ENCODE results near the gene CCM2.

DNA sequence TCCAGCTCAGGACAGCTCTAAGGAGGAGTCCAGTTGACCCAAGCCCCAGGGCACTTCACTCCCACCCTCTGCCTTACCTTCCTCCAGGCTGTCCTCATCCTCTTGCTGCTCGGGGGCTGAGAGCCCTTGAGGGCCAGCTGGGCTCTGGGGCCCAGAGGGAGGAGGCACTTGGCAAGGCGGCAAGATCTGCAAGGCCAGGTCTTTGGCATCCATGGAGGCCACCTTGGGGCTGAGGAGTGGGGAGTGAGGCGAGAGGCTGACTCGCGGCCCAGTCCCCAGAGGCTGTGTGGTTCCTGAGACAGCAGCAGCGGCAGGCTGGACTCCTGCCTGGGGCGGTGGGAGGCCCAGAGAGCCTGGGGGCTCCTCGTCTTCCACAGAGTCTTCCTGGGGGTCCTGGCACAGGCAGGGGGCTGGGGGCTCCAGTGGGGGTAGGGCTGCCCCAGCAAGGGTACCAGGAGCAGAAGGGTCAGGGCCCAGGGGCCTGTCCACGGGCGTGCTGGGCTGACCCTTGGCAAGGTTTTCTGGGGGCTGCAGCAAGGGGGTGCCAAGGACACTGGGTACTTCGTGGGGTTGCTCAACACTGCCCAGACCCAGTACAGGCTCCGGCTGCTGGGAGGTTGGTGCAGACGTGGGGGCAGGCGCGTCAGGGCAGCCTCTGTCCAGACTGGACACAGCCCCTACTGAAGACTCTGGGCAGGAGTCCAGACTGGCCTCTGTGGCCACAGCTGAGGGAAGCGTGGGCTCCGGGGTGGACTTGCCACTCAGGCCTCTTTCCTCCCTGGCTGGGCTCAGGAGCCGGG is 82.2 kb downstream of the CCM2 start:
- TF ChIP-seq, protein P1, sequence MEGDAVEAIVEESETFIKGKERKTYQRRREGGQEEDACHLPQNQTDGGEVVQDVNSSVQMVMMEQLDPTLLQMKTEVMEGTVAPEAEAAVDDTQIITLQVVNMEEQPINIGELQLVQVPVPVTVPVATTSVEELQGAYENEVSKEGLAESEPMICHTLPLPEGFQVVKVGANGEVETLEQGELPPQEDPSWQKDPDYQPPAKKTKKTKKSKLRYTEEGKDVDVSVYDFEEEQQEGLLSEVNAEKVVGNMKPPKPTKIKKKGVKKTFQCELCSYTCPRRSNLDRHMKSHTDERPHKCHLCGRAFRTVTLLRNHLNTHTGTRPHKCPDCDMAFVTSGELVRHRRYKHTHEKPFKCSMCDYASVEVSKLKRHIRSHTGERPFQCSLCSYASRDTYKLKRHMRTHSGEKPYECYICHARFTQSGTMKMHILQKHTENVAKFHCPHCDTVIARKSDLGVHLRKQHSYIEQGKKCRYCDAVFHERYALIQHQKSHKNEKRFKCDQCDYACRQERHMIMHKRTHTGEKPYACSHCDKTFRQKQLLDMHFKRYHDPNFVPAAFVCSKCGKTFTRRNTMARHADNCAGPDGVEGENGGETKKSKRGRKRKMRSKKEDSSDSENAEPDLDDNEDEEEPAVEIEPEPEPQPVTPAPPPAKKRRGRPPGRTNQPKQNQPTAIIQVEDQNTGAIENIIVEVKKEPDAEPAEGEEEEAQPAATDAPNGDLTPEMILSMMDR (IDR thresholded peaks at IDR 0.05; ENCODE audit: borderline replicate concordance, extremely low read depth, low read length, poor library complexity, severe bottlenecking), result no peak
- TF ChIP-seq EZH2 (IDR thresholded peaks at IDR 0.05; ENCODE audit: borderline replicate concordance, low read depth, low read length, severe bottlenecking), result no peak

Data from DND-41 (cell line).